Activated T-cell treated with anti-CD3 and anti-CD28 coated beads, Interleukin-2, amount 50 U/mL, for 4 hours (primary cell): ENCODE data around the gene EML2. TPM values are rescaled to one million over a fixed set of nuclear protein-coding genes. Genes with fewer than 3 reads are reported as not detected.
A peak's percentile ranks its signal among the peaks of the same experiment; 100 is the strongest.
"Not testable (repeated sequence)": the region's sequence is repeated elsewhere in the genome, so short reads cannot be mapped to it uniquely, and the experiment has no call there.

Experiments
- ATAC-seq, 2 donors: fragments of 200-7000 bp; cut with Tn5 transposase; one replicate each; pipeline ENCODE4 v1.10.0; 2021
- DNase-seq: peaks from one replicate; pipeline ENCODE4 v3.0.0-alpha.2; 2020
- H3K27me3 Mint-ChIP-seq: one replicate; pipeline ENCODE4 v1.8.0; 2021; ENCODE audit warnings: low read depth, mixed read lengths
- H3K36me3 Mint-ChIP-seq: one replicate; pipeline ENCODE4 v1.8.0; 2022; ENCODE audit warnings: mixed read lengths; ENCODE audit not compliant: insufficient read depth
- H3K4me1 Mint-ChIP-seq: one replicate; pipeline ENCODE4 v1.8.0; 2021; ENCODE audit warnings: low read depth, mixed read lengths
- H3K4me3 Mint-ChIP-seq: one replicate; pipeline ENCODE4 v1.8.0; 2021; ENCODE audit warnings: mild to moderate bottlenecking, moderate library complexity, mixed read lengths
- H3K9me3 Mint-ChIP-seq: one replicate; pipeline ENCODE4 v1.8.0; 2021; ENCODE audit warnings: mixed read lengths
- total RNA-seq, 3 donors: library from RNA; stranded (reverse); gene quantifications; one replicate each; pipeline ENCODE4 v1.2.1, GENCODE V29; 2021

EML2 gene
- total RNA-seq, 3 donors from 2014 or later: 136 to 178 (median 150) TPM

DNA sequence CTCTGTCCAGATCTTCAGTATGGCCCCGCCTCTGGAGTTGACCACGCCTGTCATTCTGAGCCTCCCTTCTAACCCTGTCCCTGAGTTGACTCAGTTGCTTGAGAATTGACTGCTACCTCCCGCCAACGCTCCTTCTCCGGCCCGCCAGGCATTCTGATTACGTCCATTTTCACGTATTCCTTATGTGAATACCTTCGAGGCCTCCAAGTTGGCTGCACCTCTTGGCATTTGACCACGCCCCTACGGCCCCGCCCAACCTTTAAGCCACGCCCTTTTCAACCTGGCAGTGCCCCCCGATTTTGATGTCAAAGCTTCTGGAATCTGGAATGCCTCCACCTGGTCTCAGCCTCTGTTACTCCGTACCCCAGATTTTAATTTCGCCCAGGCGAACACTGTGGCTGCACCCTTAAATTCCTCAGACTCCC lies 1.7 kb upstream of the EML2 start:
- Mint-ChIP-seq H3K4me3 (peak overlapping the region; percentile 95), H3K36me3 (peaks cover 12% of the 10 kb centered on the region), H3K27me3 (no peaks in the 10 kb centered on the region), H3K4me1 (peaks cover 33% of the 10 kb centered on the region), H3K9me3 (peaks cover 8% of the 10 kb centered on the region)
- ATAC-seq: no peak
- DNase-seq: peak; percentile 17

GRCh38 chr19:45637890-45638667 lies 1.1 kb downstream of the EML2 start:
- no peak for DNase-seq
- Mint-ChIP-seq H3K36me3 (peaks cover 13% of the 10 kb centered on the region), H3K27me3 (no peaks in the 10 kb centered on the region), H3K4me1 (peaks cover 23% of the 10 kb centered on the region), H3K4me3 (peak overlapping the region; percentile 93), H3K9me3 (peaks cover 8% of the 10 kb centered on the region)
- no peak for ATAC-seq

DNA sequence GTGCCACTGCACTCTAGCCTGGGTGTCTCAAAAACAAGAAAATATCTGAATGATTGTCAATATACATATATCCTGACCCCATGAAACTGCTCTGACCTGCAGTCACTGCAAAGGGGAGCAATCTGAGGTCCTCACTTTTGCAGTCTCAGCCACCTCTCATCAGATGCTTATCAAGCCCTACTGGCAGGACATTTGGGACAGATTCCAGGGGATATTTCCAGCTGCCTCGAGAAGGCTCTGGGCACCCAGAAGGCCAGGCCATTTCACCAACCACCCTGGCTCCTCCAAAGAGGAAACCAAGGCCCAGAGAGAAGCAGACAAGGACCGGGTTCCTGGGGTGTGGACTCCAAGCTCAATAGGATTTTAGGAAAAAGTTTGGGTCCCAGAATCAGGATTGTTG lies 2.3 kb downstream of the EML2 start:
- DNase-seq (no peak), ATAC-seq (no peak)
- Mint-ChIP-seq H3K4me3 (no peak overlapping the region), H3K4me1 (peaks cover 21% of the 10 kb centered on the region), H3K27me3 (no peaks in the 10 kb centered on the region), H3K9me3 (peaks cover 8% of the 10 kb centered on the region), H3K36me3 (peaks cover 17% of the 10 kb centered on the region)

- Mint-ChIP-seq H3K36me3 (peaks cover 14% of the 10 kb centered on the region), H3K4me3 (no peak overlapping the region), H3K27me3 (no peaks in the 10 kb centered on the region), H3K4me1 (peaks cover 16% of the 10 kb centered on the region), H3K9me3 (peaks cover 6% of the 10 kb centered on the region)
- ATAC-seq (no peak), DNase-seq (no peak)
These were observed 2.9 kb downstream of the EML2 start for GRCh38 chr19:45636275-45636674.

DNA sequence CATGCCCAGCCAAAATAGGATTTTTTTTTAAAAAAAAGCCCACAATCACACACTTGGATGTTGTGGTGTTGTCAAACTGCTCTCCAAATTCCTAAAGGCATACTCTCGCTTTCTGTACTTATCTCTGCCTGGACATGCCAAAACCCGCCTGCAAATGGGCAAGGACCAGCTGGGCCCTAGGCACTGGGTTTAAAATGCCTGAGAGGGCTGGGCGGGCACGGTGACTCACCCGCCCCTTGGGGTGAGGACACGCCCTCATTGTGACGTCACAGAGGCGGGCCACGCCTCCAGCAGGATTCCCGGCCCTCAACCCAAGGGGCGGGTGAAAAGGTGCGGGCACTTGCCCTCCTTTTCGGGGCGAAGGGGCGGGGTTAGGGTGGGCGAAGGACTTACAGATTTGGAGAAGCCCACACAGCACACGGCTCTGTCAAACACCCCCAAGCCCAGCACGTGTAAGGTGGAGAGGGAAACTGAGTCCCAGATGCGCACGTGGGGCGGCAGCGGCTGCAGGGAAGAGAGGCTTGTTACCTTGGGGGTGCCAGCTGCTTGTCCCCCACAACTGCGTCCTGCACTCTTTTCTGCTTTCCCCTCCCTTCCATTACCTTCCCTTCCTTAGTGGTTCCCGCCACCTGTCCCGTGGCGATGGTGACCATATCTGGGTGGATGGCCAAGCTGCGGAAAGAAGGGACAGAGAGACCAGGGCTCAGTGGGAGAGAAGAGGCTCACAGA lies 6.6 kb downstream of the EML2 start:
- no peaks in the 10 kb centered on the region for H3K9me3 Mint-ChIP-seq
- no peak overlapping the region for H3K4me3 Mint-ChIP-seq
- H3K27me3 Mint-ChIP-seq: no peaks in the 10 kb centered on the region
- peak; percentile 44 to 53 for ATAC-seq
- peak; percentile 36 for DNase-seq
- peaks cover 12% of the 10 kb centered on the region for H3K36me3 Mint-ChIP-seq
- peaks cover 11% of the 10 kb centered on the region for H3K4me1 Mint-ChIP-seq

DNA sequence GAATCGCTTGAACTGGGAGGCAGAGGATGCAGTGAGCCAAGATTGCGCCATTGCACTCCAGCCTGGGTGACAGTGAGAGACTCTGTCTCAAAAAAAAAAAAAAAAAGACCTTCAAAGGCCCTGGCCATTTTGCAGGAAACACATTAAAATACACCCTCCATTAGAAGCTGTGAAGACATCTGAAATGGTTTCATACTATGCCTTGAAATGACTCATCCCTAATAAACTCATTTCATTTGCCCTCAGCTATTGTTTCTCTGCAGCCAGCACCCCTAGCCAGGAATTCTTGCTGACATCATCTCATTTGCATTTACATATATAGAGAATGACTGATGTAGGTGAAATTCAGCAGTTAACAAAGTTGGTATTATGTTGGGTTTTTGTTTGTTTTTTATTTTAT lies 8.7 kb downstream of the EML2 start:
- no peak for DNase-seq
- Mint-ChIP-seq H3K36me3 (peaks cover 17% of the 10 kb centered on the region), H3K27me3 (no peaks in the 10 kb centered on the region), H3K4me3 (no peak overlapping the region), H3K4me1 (peaks cover 11% of the 10 kb centered on the region), H3K9me3 (no peaks in the 10 kb centered on the region)
- peak; percentile 87 to 93 for ATAC-seq

DNA sequence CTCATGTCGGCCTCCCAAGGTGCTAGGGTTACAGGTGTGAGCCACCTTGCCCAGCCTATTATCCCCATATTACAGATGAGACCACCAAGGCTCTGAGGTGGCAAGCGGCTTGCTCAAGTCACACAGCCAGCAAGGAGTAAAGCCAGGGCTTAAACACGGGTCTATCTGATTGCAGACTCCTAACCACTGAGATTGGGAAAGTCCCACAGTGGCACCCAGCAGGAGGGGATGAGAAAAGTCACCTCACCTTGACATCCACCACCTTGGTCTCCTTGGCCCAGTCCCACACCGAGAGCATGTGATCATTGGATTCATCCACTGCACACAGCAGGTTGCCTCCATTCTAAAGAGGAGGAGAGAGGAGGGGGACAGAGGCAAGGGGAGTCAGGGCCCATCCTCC lies 9.5 kb downstream of the EML2 start:
- no peaks in the 10 kb centered on the region for H3K27me3 Mint-ChIP-seq
- H3K9me3 Mint-ChIP-seq: no peaks in the 10 kb centered on the region
- peaks cover 11% of the 10 kb centered on the region for H3K4me1 Mint-ChIP-seq
- ATAC-seq: no peak
- no peak overlapping the region for H3K4me3 Mint-ChIP-seq
- no peak for DNase-seq
- H3K36me3 Mint-ChIP-seq: peaks cover 20% of the 10 kb centered on the region

DNA sequence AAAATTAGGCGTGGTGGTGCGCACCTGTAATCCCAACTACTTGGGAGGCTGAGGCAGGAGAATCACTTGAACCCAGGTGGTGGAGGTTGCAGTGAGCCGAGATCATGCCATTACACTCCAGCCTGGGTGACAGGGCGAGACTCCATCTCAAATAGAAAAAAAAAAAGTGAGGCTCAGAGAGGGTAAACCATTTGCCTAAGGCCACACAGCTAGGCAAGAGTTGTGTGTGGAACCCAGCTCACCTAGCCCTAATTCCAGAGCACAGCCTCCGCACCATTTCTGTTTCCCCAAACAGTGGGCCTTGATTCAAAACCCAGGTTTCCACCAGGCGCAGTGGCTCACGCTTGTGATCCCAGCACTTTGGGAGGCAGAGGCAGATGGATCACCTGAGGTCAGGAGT lies 11.0 kb downstream of the EML2 start:
- not testable (repeated sequence) for H3K4me3 Mint-ChIP-seq, H3K9me3 Mint-ChIP-seq, ATAC-seq, DNase-seq, H3K27me3 Mint-ChIP-seq
- Mint-ChIP-seq H3K4me1 (peaks cover 11% of the 10 kb centered on the region), H3K36me3 (peaks cover 28% of the 10 kb centered on the region)

GRCh38 chr19:45623984-45624383 lies 15.2 kb downstream of the EML2 start:
- no peak overlapping the region for H3K4me3 Mint-ChIP-seq
- ATAC-seq (no peak), DNase-seq (no peak)
- H3K9me3 Mint-ChIP-seq: no peaks in the 10 kb centered on the region
- H3K36me3 Mint-ChIP-seq: peaks cover 32% of the 10 kb centered on the region
- no peaks in the 10 kb centered on the region for H3K27me3 Mint-ChIP-seq
- no peaks in the 10 kb centered on the region for H3K4me1 Mint-ChIP-seq

DNA sequence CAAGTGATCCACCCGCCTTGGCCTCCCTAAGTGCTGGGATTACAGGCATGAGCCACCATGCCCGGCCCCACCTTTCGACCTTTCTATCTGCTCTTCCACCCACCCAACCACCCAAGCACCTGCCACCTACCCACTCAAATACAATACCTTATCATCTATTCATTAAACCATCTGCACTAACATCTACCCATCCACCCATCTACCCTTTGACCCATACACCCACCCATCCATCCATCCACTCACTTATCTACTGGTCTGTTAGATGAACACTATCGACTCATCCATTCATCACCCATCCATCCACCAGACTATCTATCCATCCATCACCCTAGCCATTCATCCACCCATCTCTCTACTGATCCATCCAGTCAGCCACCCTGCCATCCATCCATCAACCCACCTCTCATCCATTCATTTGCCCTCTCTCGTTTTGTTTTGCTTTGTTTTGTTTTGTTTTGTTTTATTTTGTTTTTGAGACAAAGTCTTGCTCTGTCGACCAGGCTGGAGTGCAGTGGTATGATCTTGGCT lies 17.2 kb downstream of the EML2 start:
- Mint-ChIP-seq H3K27me3 (no peaks in the 10 kb centered on the region), H3K36me3 (peaks cover 28% of the 10 kb centered on the region), H3K9me3 (no peaks in the 10 kb centered on the region), H3K4me3 (no peak overlapping the region), H3K4me1 (no peaks in the 10 kb centered on the region)
- DNase-seq: no peak
- ATAC-seq: no peak

DNA sequence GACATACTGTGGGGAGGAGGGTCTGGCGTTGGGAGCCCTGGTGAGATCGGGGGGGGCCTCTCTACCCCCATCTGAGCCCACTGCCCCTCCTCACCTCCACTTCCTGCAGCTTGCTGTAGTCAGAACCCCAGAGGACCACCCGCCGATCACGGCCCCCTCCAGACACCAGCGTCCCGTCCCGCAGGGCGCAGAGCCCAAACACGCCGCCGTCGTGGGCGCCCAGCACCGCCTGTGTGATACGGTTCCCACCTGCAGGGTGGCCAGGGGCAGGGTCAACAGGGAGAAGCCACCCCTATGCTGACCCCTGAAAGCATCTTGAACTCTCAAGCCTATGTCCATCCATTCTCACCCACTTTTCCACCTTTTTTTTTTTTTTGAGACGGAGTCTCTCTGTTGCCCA lies 17.8 kb downstream of the EML2 start:
- no peak for ATAC-seq
- H3K27me3 Mint-ChIP-seq: no peaks in the 10 kb centered on the region
- DNase-seq: no peak

DNA sequence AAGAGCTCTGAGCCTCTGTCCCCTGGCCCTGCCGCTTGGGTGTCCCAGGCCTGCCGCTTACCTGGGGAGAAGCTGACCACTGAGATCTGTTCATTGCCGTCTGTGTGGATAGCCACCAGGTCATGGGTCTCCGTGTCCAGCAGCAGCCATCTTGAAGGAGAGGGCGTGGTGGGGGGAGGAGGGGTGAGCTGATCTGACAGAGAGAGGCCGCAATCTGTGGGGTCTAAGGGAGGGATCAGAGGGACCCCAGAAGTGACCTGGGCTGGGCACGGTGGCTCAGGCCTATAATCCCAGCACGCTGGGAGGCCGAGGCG lies 22.5 kb downstream of the EML2 start:
- Mint-ChIP-seq H3K4me3 (no peak overlapping the region), H3K27me3 (no peaks in the 10 kb centered on the region), H3K9me3 (no peaks in the 10 kb centered on the region), H3K4me1 (peaks cover 17% of the 10 kb centered on the region), H3K36me3 (peaks cover 29% of the 10 kb centered on the region)
- DNase-seq (no peak), ATAC-seq (no peak)

More for the DNA sequence above, 17.8 kb downstream of the EML2 start:
- no peaks in the 10 kb centered on the region for H3K4me1 Mint-ChIP-seq
- no peaks in the 10 kb centered on the region for H3K9me3 Mint-ChIP-seq
- H3K4me3 Mint-ChIP-seq: no peak overlapping the region
- H3K36me3 Mint-ChIP-seq: peaks cover 28% of the 10 kb centered on the region

- peak; percentile 85 to 94 for ATAC-seq
- no peaks in the 10 kb centered on the region for H3K9me3 Mint-ChIP-seq
- H3K27me3 Mint-ChIP-seq: no peaks in the 10 kb centered on the region
- peaks cover 17% of the 10 kb centered on the region for H3K4me1 Mint-ChIP-seq
- H3K4me3 Mint-ChIP-seq: no peak overlapping the region
- H3K36me3 Mint-ChIP-seq: peaks cover 27% of the 10 kb centered on the region
- peak; percentile 59 for DNase-seq
These were observed 23.1 kb downstream of the EML2 start for GRCh38 chr19:45615795-45616703.

- not testable (repeated sequence) for H3K4me3 Mint-ChIP-seq, DNase-seq, ATAC-seq, H3K27me3 Mint-ChIP-seq, H3K9me3 Mint-ChIP-seq
- Mint-ChIP-seq H3K36me3 (peaks cover 28% of the 10 kb centered on the region), H3K4me1 (peaks cover 17% of the 10 kb centered on the region)
These were observed 24.1 kb downstream of the EML2 start for GRCh38 chr19:45615056-45615455.
